Measurements from ENCODE around the gene CACNA1C.

The CACNA1C gene

DNA sequence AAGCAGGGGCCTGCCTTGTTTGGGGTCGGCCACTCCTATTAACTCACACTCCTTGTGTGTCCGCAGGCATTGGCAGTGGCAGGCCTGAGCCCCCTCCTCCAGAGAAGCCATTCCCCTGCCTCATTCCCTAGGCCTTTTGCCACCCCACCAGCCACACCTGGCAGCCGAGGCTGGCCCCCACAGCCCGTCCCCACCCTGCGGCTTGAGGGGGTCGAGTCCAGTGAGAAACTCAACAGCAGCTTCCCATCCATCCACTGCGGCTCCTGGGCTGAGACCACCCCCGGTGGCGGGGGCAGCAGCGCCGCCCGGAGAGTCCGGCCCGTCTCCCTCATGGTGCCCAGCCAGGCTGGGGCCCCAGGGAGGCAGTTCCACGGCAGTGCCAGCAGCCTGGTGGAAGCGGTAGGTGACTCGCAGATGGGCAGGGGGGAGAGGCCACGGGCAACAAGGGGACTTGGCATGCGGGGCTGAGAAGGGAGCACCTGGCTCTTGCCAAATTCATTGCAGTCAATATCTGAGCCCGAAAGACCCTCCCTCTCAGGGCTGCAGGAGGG lies 635.7 kb downstream of the CACNA1C start:
- no peak for DNase-seq

DNA sequence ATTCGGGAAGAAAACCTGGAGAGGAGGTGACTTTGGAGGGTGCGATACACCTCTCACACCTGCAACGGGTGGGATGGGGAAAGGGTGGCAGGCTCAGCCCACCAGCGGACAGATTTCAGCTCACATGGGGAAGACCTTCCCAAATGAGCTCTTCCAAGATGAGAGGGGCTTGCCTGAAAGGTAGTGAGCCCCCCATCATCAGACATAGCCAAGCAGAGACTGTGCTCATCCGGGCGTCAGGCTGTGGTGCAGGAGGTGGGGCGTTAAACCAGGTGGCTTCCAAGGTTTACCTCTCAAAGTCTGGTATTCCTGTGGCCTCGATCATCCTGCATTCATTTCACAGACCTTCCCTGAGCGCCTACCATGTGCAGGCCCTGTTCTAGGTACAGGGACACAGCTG lies 636.6 kb downstream of the CACNA1C start:
- no peak for DNase-seq

DNA sequence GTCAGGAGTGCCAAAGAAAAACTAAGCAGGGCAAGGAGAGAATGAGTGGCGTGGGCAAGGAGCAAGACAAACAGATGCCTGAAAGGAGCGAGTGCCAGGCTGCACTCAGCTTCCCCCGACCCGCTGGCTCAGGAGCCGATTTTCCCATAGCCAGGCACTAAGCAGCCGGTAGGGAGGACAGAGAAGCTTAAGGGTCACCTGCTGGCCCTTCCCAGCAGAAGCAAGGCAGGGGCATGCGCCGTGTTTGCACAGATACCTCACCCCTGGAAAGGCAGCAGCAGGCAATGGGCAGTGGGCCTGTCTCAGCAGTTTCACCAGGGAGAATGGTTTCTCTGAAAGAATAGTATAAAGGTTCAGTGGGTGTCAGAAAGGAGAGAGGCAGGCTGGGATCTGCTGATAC lies 637.1 kb downstream of the CACNA1C start:
- no peak for DNase-seq

DNA sequence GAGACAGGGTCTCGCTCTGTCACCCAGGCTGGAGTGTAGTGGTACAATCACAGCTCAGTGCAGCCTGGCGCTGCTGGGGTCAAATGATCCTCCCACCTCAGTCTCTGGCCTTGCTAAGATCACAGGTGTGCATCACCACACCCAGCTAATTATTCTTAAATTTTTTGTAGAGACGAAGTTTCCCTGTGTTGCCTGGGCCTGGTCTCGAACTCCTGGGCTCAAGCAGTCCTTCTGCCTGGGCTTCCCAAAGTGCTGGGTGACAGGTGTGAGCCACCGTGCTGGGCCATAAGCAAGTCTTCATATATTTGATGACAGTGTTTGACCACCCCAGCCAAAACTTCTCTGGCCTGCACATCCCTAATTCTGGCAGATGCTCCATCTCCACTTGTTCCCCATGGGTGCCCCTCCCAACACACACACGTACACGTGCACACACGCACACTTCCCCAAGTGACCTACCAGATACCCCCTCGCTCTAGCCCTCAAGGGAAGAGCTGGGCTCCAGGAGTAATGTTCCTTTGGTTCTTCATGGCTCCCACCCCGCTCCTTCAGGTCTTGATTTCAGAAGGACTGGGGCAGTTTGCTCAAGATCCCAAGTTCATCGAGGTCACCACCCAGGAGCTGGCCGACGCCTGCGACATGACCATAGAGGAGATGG lies 637.7 kb downstream of the CACNA1C start:
- DNase-seq: no peak

DNA sequence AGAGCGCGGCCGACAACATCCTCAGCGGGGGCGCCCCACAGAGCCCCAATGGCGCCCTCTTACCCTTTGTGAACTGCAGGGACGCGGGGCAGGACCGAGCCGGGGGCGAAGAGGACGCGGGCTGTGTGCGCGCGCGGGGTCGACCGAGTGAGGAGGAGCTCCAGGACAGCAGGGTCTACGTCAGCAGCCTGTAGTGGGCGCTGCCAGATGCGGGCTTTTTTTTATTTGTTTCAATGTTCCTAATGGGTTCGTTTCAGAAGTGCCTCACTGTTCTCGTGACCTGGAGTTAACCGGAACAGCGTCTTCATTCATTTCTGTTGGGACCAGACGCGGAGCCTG lies 638.2 kb downstream of the CACNA1C start:
- DNase-seq: no peak

DNA sequence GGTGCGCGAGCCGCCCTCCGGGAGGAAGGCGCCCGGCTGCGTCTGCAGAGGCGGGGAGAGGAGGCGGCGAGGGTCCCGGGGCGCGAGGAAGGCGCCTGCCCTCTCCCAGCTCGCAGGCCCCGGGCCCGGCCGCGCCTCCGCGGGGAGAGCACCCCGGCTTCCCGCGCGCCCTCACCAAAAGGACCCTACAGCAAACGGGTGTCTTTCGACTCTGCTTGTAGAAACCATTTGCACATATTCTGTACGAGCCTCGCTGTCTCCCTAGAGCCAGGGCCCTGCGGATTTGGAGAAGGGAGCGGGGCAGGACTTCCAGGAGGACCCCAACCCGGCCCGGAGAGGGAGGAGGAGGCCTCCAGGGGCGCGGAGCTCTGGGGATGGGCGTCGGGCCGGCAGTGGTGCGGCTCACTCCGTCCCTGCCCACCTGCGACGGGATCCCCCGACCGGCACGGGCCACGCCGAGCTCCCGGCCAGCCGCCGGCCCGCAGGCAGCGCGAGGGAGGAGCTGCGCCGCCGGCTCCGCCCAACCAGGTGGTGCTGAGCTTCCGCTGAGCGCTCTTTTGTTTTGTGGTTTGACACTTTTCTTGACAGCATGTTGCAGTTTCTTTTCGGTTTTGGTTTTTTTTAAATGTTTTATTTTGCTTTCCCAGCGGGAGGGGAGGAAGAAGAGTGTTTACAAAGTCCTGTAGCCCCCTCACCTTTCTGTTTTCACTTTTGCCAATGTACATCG lies 638.7 kb downstream of the CACNA1C start:
- DNase-seq: no peak

DNA sequence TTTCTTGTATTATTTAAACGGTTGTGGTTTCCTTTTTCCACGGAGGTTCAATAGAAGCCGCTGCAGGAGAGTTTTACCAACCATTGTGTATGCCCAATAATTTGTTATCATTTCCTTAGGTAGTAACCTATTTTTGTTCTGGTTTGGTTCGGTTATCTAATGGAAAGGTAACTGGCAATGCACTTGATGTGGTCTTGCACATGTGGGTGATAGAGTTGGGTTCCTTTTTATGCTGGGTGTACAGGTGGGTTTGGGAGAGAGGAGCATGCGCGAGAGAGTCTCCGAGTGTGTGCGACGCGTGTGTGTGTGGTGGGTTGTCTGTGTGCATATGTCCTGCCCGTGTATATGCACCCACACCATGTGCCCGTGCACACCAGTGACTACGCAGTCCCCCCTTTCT lies 639.3 kb downstream of the CACNA1C start:
- DNase-seq: no peak

DNA sequence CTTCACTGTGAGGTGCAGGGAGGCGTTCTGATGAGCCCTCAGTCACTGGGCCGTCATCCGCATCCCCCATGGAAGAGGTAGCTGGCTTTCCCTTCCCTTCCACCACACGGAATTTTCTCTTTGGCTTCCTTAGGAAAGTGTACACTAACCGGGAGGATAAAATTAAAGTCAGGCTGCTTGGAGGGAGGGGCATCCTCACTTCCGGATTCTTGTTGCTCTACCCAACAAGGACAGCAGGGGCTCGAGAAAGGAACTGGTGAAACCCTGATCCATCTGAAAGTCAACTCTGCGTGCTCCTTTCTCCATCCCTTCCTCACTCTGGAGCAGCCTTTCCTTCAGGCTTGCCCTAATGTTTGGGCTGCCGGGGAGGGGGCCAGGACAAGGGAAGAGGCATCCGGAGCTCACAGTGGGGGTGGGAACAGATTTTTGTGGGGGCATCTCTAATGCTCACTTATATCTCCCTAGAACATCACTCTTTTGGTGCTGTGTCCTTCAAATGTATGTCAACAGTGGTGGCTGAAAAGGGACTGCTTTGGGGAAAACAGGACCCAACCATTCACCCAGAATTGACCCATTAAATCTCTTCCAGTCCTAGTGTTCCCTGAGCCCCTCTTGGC lies 640.6 kb downstream of the CACNA1C start:
- no peak for DNase-seq

DNA sequence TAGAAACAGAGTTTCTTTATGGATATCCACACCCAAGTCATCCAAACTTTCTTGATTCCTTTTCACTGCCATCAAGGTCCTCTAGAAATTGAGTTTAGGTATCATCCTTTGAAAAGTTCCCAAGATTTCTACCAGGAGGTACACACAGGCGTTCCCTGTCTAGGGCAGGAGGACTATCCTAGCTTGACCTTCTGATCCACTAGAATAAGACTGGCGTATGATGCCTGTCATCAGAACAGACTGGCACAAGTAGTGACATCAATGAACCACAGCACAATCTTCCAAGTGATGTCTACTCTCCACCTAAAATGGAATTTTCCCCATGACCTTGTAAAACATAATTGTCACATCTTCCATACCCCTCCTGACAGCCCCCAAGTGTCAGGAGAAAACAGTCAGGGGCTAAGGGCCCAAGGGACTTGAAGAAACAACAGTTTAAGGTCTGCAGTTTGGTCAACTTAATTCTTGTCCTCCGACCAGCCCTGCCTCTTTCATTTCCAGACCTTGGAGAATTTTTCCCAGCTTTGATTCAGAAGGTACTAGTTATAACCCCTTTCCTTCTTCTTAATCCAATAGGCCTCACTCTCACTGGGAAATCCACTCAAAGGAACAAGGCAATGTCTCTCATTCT lies 641.3 kb downstream of the CACNA1C start:
- no peak for DNase-seq

DNA sequence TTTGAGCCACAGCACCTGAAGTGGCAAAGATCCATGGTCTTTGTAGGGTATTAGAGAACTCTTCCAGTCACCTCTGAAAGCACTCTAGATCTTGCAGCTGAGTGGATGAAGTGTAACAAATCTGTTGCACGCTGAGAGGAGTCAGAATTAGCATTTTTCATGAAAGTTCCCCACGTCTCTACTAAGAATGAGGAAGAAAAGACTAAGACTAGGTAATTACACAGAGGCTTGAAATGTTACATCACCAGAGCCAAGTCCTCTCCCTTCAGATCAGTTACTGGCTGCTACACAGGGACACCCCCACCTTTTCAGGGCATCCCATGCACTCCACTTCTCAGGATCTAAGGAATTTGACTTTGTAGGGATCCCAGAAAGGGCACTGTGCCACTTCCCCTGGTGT lies 643.3 kb downstream of the CACNA1C start:
- no peak for DNase-seq

DNA sequence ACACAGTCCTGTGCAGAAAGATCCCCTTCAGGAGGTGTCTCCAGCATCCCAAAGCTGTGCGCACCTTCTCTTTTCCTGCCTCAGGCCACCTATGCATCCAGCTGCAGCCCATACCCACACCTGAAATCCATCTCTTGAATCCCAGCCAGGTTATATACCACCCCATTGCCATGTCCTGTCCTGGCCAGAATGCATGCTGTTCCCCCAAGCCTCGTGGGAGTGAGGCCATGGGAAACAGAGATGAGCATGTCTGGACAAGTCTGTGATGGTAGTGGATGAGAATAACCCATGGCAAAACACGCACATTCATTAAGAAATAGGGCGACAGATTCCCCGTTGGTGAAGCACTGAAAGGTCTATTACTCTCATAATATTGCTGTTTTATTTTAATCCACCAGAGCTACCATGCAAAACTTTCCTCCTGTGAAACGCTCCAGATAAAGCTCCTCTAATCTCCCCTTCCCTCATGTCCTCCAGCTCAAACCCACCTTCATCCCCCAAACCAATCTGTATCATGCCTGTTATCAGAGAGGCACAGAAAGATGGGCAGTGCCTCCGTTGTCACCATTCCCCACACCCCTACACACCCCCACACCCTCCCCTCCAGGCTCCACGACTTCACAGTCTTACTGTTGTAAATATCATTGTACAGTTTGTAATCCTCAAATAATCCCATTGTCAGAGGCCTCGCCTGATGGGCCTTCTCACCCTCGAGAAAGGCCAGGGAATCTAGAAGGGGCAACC lies 644.4 kb downstream of the CACNA1C start:
- DNase-seq: no peak

DNA sequence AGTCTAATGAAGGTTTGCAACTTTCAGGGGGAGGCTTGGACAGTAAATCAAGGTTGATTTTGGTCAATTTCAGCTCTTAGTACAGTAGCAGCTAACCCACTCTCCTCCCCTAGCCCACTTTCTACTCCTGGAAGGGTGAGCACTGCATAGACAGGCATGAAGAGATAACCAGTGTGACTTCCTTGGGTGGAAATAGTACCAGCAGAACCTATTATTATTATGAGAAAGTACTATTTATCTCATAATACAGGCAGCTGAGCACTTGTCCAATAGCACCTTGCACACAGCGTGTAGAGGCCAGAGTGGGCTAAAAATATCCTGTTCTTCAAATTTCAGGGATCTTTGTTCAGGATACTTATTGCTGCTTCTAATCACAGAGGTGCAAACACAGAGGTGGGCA lies 645.8 kb downstream of the CACNA1C start:
- no peak for DNase-seq

DNA sequence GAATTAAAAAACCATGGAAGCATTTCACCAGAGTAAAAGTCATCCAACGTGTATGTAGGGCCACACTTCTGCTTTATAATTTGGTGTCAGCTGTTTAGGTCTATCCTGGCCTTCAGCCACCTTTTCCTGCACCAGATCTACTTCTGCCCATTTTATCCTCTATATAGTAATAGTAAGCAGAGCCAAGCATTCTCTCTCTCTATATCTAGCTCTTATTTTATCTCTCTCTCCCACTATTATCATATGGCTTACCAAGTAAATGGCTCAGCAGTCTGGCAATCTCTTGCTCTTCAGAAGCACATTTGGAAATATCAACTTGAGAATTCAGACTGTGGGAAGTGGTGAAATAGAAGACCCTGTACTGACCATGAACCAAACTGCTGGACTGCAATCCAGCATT lies 657.9 kb downstream of the CACNA1C start:
- no peak for DNase-seq

DNA sequence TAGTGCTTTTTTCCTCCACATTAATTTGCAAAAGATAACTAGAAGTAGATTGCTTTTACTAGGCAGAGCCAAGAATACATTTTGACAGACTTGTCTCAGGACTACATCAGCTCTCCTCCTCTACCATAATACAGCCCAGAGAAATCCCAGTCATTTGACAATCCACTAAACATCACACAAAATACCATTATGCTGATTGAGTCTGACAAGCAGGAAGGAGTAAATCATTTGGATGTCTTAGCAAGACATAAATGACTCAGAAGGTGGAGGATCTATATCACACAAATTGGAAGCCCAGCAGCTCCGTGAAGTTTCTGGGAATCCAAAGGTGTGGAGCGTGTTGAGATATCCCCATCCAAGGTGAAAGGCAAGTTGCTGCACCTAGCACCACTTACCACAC lies 666.6 kb downstream of the CACNA1C start:
- no peak for DNase-seq

DNA sequence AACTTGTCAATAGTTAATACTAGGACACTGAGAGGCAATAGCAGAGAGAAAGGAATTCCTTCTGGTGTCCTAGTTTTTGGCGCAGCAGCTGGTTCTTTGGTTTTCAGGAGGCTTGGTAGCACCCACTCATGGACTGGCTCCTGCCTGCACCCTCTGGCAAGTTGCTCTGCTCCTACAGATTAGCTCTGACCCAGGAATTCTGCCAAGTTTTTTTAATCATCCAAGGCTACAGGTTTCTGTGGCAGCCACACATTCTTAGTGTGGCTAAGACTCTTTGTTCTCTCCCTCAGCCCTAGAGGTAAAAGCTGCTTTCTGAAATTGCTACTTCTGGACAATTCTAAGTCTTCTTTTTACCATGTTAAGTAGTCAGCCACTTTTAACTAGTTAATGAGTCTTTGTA lies 670.0 kb downstream of the CACNA1C start:
- no peak for DNase-seq

DNA sequence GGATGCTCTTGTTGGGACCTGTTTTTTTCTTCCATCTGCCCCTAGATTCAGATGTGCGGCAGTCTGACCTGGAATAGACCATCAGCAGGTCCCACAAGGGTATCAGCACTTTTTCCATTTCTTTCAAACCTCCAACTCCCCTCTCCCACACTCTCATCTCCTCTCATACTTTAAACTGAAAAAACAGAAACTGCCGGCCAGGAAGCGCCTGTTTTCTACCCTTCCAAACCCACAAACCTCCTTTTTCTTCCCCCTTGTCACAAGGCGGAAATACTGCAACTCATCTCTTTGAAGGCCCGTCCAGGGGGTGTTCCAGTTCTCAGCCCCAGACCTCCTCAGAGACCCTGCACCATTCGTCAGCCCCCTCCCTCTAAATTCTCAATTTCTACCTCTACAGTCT lies 679.5 kb downstream of the CACNA1C start:
- DNase-seq: no peak

DNA sequence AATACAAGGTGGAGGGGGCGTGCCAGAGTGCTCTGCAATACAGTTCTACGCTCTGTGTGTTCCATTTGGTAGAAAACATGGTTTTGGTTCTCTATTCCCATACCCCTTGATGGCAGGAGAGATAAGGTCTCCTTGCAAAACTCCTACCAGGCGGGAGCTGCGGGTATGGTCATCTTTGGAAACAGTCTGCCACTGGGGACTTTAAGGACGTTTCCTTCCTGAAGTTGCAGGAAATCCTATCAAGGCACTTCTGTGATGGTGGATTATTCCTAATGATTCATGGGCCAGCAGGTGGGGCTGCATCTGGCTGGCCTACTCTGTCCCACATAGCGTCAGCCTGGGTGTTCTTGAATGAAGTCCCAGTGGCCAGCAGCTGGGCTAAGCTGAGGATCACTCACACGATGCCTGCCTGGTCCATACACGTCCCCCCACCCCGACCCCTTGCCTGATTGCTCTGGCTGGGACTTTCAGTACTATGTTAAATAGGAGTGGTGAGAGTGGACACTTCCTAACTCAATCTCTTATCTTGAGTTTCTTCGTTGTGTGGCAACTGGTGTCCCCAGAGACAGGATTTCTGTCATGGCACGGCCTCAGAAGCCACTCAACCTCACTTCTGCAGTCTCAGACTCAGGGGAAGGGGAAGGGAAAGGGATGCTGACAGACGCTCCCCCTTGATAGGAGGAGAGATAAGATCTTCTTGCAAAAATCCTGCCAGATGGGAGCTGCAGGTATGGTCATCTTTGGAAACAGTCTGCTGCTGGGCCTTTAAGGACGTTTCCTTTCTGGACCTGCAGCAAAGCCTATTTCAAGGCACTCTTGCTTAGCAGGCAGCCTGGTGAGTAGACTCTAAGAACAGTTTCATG lies 680.9 kb downstream of the CACNA1C start:
- DNase-seq: no peak

DNA sequence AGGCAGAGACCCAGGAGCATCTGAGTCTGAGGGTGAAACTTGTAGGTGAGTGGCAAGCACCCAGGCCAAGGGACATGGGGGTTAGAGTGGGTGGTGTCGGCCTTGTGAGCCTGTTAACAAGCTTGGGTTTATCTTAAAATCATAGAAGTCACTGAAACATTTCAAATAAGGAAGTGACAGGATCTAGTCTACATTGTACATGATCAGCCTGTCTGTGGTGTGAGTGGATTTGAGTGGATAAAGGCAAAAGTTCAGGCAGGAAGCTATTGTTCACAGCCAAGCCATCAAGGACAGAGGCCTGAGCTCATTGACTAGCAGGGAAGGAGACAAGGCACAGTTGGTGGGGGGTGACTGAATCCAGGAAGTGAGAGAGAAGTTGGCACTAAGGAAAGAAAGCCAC lies 682.6 kb downstream of the CACNA1C start:
- DNase-seq: no peak

DNA sequence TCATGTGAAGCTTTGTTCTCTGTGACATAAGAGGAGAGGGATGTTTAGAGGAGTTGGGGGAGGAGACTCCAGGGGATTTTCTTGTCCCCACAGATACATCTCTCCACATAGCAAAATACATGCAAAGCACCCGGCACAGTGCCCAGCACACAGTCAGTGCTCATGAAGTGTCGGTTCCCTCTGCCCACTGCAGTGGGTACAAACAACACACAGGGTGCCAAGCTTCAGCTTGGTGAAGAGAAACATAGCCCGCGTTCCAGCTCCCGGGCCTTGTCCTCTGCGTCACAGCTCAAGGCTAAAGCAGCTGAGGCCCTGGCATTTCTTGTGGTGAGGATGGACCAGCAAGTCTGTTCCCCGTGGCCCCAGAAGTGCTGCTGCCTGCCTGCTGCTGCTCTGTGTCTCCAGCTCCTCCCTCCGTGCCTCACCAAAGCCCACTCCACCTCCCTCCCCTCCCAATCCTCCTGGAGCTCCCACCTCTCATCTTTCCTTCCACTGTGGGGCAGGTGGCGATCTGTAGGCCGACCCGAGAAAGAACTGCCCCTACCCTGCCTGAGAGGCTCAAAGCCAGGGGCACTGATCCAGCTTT lies 685.0 kb downstream of the CACNA1C start:
- no peak for DNase-seq

DNA sequence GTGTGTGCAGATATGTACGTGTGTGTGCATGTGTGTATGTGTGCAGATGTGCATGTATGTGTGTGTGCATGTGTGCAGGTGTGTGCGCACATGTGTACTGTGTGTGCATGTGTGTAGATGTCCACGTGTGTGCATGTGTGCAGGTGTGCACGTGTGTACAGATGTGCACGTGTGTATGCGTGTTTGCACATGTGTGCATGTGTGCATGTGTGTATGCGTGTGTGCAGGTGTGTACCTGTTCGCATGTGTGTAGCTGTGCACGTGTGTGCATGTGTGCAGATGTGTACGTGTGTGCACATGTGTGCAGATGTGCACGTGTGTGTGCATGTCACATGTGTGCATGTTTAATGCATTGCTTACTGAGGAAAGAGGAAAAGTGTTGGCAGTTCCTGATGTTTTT lies 686.3 kb downstream of the CACNA1C start:
- DNase-seq: no peak

DNA sequence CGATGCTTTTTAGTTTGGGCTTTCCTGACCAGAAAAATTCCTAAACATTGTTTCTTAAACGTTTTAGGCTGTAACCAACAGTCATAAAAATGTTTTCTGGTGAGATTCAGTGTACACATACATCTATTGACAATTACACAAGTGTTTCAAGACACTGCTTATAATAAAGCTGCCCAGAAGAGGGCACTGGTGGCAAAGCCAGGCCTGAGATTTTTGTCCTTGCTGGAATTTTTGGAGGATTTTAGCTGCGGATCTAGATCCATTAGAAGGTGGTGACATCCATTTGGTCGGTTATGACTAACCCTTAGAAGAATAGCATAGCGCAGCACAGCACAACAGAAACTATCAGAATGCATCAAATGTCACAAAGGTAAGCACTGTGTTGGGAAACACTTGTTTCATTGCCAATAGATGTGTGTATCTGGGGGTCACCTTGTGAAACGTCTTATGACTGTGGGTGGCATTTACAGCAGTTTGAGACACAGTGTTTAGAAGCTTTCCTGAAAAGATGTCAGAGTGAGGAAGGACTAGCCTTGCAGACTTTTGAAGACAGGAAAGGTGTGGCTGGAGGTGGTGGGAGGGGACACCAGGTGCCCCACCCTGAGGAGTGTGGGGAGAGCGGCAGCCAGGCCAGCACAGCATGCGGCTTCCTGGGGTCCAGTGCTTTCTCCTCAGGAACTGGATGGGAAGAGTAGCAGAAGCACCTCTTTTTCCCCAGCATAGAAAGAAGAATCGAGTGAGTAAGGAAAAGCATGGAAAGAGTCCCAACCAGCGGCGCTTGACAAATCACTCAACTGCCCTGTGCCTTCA lies 687.2 kb downstream of the CACNA1C start:
- DNase-seq: no peak
